Keratinocyte (primary cell): Measurements from ENCODE around the gene POLE4. TPM values are rescaled to one million over a fixed set of nuclear protein-coding genes. Genes with fewer than 3 reads are reported as not detected.

Experiments
- DNase-seq: peaks from one replicate; pipeline ENCODE4 v3.0.0-alpha.2; 2011; ENCODE audit warnings: low read depth, missing footprints, low spot score
- FAIRE-seq: peaks from 2 replicates; lab custom pipeline; 2011; peaks lifted over from hg19 to GRCh38; lab: Jason Lieb, UNC
- H2AFZ ChIP-seq: 2 replicates; pipeline ENCODE4 v1.6.0; 2012; ENCODE audit warnings: low read length, control low read depth, inconsistent platforms; ENCODE audit not compliant: control insufficient read depth
- H3K27ac ChIP-seq: 2 replicates; pipeline ENCODE4 v1.5.1; 2011; ENCODE audit warnings: low read length; ENCODE audit not compliant: control insufficient read depth, insufficient read depth
- H3K27me3 ChIP-seq: 3 replicates; pipeline ENCODE4 v1.6.0; 2011; ENCODE audit warnings: low read length; ENCODE audit not compliant: control insufficient read depth, insufficient read depth; ENCODE audit errors: extremely low read depth
- H3K36me3 ChIP-seq, 2 experiments: 2 replicates in 1 of 2; 3 replicates in 1 of 2; pipeline ENCODE4 v1.5.1; 2011; ENCODE audit warnings: low read length in 2 of 2, mild to moderate bottlenecking in 1 of 2; ENCODE audit not compliant: control insufficient read depth in 2 of 2, insufficient read depth in 2 of 2; ENCODE audit errors: extremely low read depth in 1 of 2
- H3K4me1 ChIP-seq: 3 replicates; pipeline ENCODE4 v1.5.1; 2011; ENCODE audit warnings: low read length; ENCODE audit not compliant: control insufficient read depth, insufficient read depth; ENCODE audit errors: extremely low read depth
- H3K4me2 ChIP-seq: 3 replicates; pipeline ENCODE4 v1.6.0; 2011; ENCODE audit warnings: low read depth, low read length; ENCODE audit not compliant: control insufficient read depth, insufficient read depth; ENCODE audit errors: extremely low read depth
- H3K4me3 ChIP-seq, 3 experiments: fragments of 200-600 bp in 1 of 3; sonication (generic) in 1 of 3; 2 replicates in 2 of 3; 3 replicates in 1 of 3; pipeline ENCODE4 v1.5.1; 2011 to 2016; ENCODE audit warnings: low read length in 3 of 3, mild to moderate bottlenecking in 3 of 3, control low read depth in 2 of 3, inconsistent platforms in 1 of 3, low read depth in 1 of 3, mixed read lengths in 1 of 3, mixed run types in 1 of 3, moderate library complexity in 1 of 3; ENCODE audit not compliant: control insufficient read depth in 2 of 3, insufficient read depth in 2 of 3; ENCODE audit errors: extremely low read depth in 1 of 3
- H3K79me2 ChIP-seq: 2 replicates; pipeline ENCODE4 v1.6.0; 2012; ENCODE audit warnings: low read length; ENCODE audit not compliant: control insufficient read depth, insufficient read depth
- H3K9ac ChIP-seq: 3 replicates; pipeline ENCODE4 v1.6.0; 2011; ENCODE audit warnings: low read length; ENCODE audit not compliant: control insufficient read depth, insufficient read depth; ENCODE audit errors: extremely low read depth
- H3K9me1 ChIP-seq: 3 replicates; pipeline ENCODE4 v1.6.0; 2011; ENCODE audit warnings: low read length; ENCODE audit not compliant: control insufficient read depth, insufficient read depth; ENCODE audit errors: extremely low read depth
- H3K9me3 ChIP-seq: 2 replicates; pipeline ENCODE4 v1.5.1; 2012; ENCODE audit warnings: low read depth, low read length; ENCODE audit not compliant: control insufficient read depth
- H4K20me1 ChIP-seq: 3 replicates; pipeline ENCODE4 v1.6.0; 2011; ENCODE audit warnings: low read length; ENCODE audit not compliant: control insufficient read depth, insufficient read depth; ENCODE audit errors: extremely low read depth
- EZH2 ChIP-seq: IDR thresholded peaks from one replicate; pipeline ENCODE4 v1.6.1; 2012; ENCODE audit warnings: inconsistent platforms, mild to moderate bottlenecking, low read length, moderate library complexity
- dilution Hi-C: fragments of 300-500 bp; cut with MboI; formaldehyde crosslinking; loops from one replicate; pipeline ENCODE4 v1.7.0; 2020; ENCODE audit warnings: low sequenced_read_pairs; ENCODE audit not compliant: extremely low pct_ligation_motif_present
- polyA plus RNA-seq, 5 experiments: library from polyadenylated mRNA; depleted of rRNA in 3 of 5; stranded (reverse) in 3 of 5; stranded (forward) in 1 of 5; unstranded in 1 of 5; fragments of >200 nt; gene quantifications; 1 replicate in 1 of 5; 2 replicates in 3 of 5; 3 replicates in 1 of 5; pipeline versions ENCODE4 v1.2.1 to v1.2.3, GENCODE V29; 2011 to 2012; ENCODE audit warnings: missing spikeins in 2 of 5, low read depth in 1 of 5, low replicate concordance in 1 of 5
- TF ChIP-seq, protein P1 (sequence below), 3 experiments: IDR thresholded peaks in 1 of 3; conservative IDR thresholded peaks in 1 of 3; optimal IDR thresholded peaks in 1 of 3; 2 replicates in 2 of 3; 3 replicates in 1 of 3; pipeline versions ENCODE3 to v1.5.1; 2011; ENCODE audit warnings: low read length in 3 of 3, mild to moderate bottlenecking in 3 of 3, moderate library complexity in 2 of 3, control low read depth in 1 of 3, inconsistent platforms in 1 of 3; ENCODE audit not compliant: insufficient read depth in 2 of 3; ENCODE audit errors: extremely low read depth in 1 of 3

POLE4 gene
- polyA plus RNA-seq, 1 donor (not counting 4 experiments of a cell fraction or from before 2014, with no cell fraction given) = 66.4 TPM

DNA sequence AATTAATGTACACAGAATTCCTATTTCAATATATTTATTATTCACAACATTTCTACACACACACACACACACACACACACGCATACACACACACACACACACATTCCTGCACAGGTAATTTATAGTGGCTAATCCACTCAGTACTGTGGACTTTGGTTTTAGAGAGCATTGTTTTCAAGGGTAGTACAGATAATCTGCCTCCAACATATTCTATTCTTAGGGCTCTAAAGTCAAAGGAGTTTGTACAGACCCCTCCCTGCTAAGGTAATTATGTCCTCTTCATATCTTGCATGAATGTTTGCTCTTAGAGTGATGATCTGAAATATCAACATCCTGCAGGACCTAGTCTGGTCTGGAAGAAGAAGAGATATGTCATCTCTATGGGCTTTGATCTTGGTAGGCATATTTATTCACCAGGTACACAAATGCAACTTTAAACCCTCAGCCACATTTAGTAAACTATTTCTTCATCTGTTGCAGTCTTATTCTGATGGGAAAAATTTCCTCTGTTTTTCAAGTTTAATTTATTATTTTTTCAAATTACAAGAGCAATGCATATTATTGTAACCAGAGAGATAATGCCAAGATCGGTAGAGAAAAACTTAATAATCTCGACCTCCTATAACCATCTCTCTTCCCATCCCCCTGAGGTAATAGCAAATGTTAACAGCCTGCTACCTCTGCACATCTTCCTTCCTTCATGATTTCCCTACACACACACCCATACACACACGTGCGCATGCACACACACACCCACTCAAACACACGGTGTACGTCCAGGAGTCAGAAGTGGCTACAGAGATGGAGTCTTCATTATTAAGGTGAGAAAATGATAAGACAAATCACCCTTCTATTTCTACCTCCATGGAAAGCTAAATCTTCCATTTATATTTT, 18.3 kb upstream of the POLE4 start:
- dilution Hi-C loops = no loop called here
- no peak for FAIRE-seq
- no peaks in the 10 kb centered on the region for H3K36me3 ChIP-seq
- no peaks in the 10 kb centered on the region for H4K20me1 ChIP-seq
- peaks cover 18% of the 10 kb centered on the region for H3K4me1 ChIP-seq
- H2AFZ ChIP-seq = no peak overlapping the region
- no peak overlapping the region for H3K4me3 ChIP-seq
- no peaks in the 10 kb centered on the region for H3K9me3 ChIP-seq
- TF ChIP-seq, protein P1, sequence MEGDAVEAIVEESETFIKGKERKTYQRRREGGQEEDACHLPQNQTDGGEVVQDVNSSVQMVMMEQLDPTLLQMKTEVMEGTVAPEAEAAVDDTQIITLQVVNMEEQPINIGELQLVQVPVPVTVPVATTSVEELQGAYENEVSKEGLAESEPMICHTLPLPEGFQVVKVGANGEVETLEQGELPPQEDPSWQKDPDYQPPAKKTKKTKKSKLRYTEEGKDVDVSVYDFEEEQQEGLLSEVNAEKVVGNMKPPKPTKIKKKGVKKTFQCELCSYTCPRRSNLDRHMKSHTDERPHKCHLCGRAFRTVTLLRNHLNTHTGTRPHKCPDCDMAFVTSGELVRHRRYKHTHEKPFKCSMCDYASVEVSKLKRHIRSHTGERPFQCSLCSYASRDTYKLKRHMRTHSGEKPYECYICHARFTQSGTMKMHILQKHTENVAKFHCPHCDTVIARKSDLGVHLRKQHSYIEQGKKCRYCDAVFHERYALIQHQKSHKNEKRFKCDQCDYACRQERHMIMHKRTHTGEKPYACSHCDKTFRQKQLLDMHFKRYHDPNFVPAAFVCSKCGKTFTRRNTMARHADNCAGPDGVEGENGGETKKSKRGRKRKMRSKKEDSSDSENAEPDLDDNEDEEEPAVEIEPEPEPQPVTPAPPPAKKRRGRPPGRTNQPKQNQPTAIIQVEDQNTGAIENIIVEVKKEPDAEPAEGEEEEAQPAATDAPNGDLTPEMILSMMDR (optimal IDR thresholded peaks at IDR 0.05 in 1 of 3, IDR thresholded peaks at IDR 0.05 in 1 of 3, conservative IDR thresholded peaks at IDR 0.05 in 1 of 3; ENCODE audit: extremely low read depth in 1 of 3, insufficient read depth in 2 of 3, low read length in 3 of 3) = no peak
- TF ChIP-seq EZH2 = no peak
- no peaks in the 10 kb centered on the region for H3K79me2 ChIP-seq
- H3K27ac ChIP-seq = no peak overlapping the region
- no peak overlapping the region for H3K9ac ChIP-seq
- no peaks in the 10 kb centered on the region for H3K27me3 ChIP-seq
- H3K9me1 ChIP-seq = no peaks in the 10 kb centered on the region
- DNase-seq = no peak
- H3K4me2 ChIP-seq = no peak overlapping the region

DNA sequence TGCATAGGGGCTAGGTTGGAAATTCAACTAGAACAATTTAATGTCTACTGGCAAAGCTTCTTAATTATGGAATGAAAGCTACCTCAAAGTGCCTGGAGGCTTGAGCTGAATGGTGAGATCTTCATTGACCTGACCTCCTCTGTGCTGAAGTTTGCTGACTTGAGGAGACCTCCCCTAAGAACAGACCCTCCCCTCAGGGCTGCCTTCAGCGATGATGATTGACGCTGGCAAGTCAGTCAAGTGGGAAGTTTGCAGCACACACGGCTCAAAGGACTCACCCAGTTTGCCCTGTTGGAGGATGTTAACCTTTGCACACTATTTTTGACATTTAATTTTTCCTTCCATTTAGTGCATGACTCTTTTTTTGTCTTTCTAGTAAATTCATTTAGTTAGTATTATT, 17.2 kb upstream of the POLE4 start:
- FAIRE-seq = no peak
- no peaks in the 10 kb centered on the region for H3K9me3 ChIP-seq
- H4K20me1 ChIP-seq = no peaks in the 10 kb centered on the region
- no peak overlapping the region for H3K4me3 ChIP-seq
- H3K36me3 ChIP-seq = no peaks in the 10 kb centered on the region
- DNase-seq = no peak
- no peaks in the 10 kb centered on the region for H3K9me1 ChIP-seq
- H2AFZ ChIP-seq = no peak overlapping the region
- H3K27me3 ChIP-seq = no peaks in the 10 kb centered on the region
- H3K27ac ChIP-seq = no peak overlapping the region
- no peaks in the 10 kb centered on the region for H3K79me2 ChIP-seq
- H3K4me1 ChIP-seq = peaks cover 9% of the 10 kb centered on the region
- no peak overlapping the region for H3K9ac ChIP-seq
- dilution Hi-C loops = no loop called here
- no peak overlapping the region for H3K4me2 ChIP-seq
- TF ChIP-seq, protein P1 (optimal IDR thresholded peaks at IDR 0.05 in 1 of 3, IDR thresholded peaks at IDR 0.05 in 1 of 3, conservative IDR thresholded peaks at IDR 0.05 in 1 of 3; ENCODE audit: extremely low read depth in 1 of 3, insufficient read depth in 2 of 3, low read length in 3 of 3) = no peak
- TF ChIP-seq EZH2 = no peak
